T-helper 2 cell (primary cell): ENCODE data around the gene POTEM.
"Not testable (repeated sequence)": the region's sequence is repeated elsewhere in the genome, so short reads cannot be mapped to it uniquely, and the experiment has no call there.

Experiments
- DNase-seq, 5 experiments: peaks; one replicate each; pipeline versions ENCODE4 v3.0.0 to v3.0.0-alpha.2; 2012 to 2022
- total RNA-seq, 2 donors: gene quantifications; one replicate each; lab custom pipeline; 2026; lab: John Stamatoyannopoulos, UW

POTEM gene
- total RNA-seq: 0 reads per million in 2 donors

- DNase-seq: not testable (repeated sequence)
Observed at GRCh38 chr14:18967134-18967533, at the start of gene POTEM. TSS of gene POTEM (plus strand) at chr14:18967434. CDS start at chr14:18967486, 52 bp downstream.

- not testable (repeated sequence) for DNase-seq
Observed at GRCh38 chr14:18918345-18918744, 48.9 kb upstream of the POTEM start.

- DNase-seq: not testable (repeated sequence)
Observed at GRCh38 chr14:18920052-18920451, 47.2 kb upstream of the POTEM start.

DNA sequence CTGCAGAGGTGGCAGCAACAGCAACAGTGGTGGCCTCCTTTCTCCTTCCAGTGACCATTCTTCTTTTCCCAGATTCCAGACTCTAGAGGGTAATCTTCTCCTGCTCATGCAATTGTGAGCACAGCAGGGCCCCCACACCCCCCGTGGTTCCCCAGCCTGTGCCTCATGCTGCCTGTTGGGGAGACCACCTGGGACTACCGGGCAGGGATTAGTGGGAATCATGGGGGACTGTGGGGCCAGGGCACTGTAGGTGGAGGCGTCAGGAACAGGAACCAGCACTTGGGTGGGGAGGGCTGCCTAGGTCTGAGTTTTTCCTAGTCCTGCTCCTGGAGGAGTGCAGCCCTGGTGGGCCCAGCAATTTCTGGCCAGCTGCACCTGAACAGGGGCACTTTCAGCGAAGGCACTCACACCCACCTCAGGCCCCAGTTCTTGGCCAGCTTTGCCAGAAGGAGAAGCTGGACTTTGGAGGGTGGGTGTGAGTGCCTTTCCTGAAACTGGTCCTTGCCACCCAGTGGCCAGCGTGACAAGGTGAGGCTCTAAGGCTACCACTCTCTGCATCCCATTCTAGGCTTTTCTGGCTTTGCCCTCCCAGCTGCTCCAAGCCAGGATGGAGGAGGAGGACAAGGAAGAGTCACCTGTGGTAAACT, 46.1 kb upstream of the POTEM start:
- DNase-seq: not testable (repeated sequence)

DNA sequence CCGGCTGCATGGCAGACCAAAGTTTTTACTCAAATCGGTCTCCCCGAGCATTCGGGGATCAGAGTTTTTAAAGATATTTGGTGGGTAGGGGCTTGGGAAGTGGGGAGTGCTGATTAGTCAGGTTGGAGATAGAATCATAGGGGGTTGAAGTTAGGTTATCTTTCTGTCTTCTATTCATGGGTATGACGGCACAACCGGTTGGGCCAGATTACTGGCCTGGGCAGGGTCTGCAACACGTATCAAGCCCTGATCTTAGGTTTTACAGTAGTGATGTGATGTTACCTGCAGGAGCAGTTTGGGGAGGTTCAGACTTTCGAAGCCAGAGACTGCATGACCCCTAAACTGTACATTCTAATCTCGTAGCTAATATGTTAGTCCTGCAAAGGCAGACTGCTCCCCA, 30.4 kb upstream of the POTEM start:
- not testable (repeated sequence) for DNase-seq

DNA sequence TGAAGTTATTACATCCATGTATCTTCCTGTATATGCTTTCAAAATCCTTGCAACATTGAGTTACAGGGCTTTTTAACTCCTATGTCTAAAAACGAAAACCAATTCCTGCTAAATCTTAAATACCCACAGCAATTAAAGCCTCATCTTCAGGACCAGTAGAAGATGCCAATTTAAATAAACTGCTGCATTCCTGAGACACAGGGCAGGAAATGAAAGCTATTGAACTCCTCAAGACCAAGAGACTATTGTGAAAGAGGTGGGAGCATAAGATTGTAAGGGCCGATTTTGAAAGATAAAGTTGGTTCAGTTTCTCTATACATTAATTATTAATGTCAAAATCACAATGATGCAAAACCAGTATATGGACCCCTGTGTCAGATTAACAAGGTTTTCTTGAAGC, 28.5 kb upstream of the POTEM start:
- DNase-seq: not testable (repeated sequence)

DNA sequence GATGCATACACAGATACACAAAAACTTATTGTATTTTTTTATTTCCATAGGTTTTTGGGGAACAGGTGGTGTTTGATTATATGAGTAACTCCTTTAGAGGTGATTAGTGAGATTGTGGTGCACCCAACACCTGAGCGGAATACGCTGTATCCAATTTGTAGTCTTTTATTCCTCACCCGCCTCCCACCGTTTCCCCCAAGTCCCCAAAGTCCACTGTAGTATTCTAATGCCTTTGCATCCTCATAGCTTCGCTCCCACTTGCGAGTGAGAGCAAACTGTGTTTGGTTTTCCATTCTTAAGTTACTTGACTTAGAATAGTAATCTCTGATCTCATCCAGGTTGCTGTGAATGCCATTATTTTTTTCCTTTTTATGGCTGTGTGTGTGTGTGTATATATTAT, 17.3 kb upstream of the POTEM start:
- DNase-seq: not testable (repeated sequence)

DNA sequence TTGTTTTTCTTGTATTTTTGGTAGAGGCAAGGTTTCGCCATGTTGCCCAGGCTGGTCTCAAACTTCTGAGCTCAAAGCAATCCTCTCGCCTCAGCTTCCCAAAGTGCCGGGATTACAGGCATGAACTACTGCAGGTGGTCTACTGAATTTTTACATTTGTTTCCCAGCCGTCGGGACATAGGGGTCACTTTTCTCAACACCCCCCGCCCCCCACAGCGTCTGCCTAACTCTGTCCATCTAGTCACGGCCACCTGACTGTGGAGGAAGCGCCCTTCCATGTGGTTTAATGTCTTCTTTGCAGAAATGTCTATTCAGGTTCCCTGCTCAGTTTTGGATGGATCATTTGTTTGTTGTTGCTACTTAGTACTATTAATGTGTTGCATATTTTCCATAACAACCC, 14.1 kb upstream of the POTEM start:
- DNase-seq: not testable (repeated sequence)

- DNase-seq: not testable (repeated sequence)
Observed at GRCh38 chr14:18955816-18956215, 11.4 kb upstream of the POTEM start.

- not testable (repeated sequence) for DNase-seq
Observed at GRCh38 chr14:18961576-18961975, 5.7 kb upstream of the POTEM start.

DNA sequence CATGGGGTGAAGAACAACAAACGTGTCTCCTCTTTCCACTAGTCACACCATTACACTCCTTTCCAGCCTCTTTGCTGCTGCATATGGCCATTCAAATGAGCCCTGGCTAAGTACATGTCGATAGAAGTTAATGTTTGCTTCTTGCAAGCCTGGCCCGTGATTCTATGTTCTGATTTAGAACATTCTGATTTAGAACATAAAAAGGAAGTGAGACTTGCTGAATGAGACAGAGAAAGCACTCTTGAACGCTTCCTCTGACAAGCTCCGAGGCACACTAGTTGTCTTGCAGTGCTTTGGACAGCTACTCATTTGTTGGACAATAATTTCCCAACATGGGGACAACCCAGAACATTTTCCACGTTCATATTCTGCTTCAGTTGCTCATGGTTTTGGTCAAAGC, 5.1 kb upstream of the POTEM start:
- not testable (repeated sequence) for DNase-seq

GRCh38 chr14:18963276-18963675, 4.0 kb upstream of the POTEM start:
- DNase-seq: not testable (repeated sequence)

GRCh38 chr14:18964878-18965277, 2.4 kb upstream of the POTEM start:
- DNase-seq: not testable (repeated sequence)

- DNase-seq: not testable (repeated sequence)
Observed at GRCh38 chr14:19002566-19002965, 35.3 kb downstream of the POTEM start.

- not testable (repeated sequence) for DNase-seq
Observed at GRCh38 chr14:19006490-19006889, 39.3 kb downstream of the POTEM start.

DNA sequence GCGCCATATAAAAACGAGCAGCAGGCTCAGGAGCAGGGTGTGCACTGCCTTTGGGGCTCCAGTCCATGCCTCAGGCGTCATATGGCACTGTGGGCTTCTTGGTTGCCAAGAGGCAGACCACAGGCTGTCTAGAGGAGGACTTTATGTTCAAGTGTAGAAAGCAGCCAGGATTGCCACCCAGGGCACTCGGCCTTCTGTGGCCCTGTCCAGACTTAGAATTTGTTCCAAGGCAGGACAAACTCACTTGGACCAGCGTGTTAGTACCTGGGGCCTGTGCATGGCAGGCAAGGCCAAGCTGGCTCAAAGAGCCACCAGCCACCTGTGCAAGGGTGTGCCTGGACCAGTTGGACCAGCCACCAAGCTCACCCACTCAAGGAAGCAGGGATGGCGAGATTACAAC, 40.4 kb downstream of the POTEM start:
- not testable (repeated sequence) for DNase-seq

DNA sequence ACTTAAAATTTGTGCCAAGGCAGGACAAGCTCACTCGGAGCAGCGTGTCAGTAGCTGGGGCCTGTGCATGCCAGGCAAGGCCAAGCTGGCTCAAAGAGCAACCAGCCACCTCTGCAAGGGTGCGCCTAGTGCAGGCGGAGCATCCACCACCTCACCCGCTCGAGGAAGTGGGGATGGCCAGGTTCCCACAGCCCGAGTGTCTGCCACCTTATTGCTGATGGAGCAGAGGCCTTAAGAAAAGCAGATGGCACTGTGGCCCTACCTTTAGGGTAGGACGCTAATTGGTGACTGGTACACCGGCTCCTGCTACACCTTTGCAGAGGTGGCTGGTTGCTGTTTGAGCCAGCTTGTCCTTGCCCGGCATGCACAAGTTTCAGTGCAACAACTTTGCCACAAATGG, 43.8 kb downstream of the POTEM start:
- not testable (repeated sequence) for DNase-seq

- DNase-seq: peak in 1 of 5 experiments; percentile 1
Observed at GRCh38 chr14:19011703-19012102, 44.5 kb downstream of the POTEM start.

DNA sequence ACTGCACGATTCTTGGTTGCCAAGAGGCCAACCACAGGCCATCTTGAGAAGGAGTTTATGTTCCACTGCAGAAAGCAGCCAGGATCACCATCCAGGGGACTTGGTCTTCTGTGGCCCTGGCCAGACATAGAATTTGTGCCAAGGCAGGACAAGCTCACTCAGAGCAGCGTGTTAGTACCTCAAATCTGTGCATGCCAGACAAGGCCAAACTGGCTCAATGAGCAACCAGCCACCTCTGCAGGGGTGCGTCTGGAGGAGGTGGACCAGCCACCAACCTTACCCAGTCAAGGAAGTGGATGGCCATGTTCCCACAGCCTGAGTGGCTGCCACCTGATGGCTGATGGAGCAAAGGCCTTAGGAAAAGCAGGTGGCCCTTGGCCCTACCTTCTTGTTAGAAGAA, 48.0 kb downstream of the POTEM start:
- not testable (repeated sequence) for DNase-seq

DNA sequence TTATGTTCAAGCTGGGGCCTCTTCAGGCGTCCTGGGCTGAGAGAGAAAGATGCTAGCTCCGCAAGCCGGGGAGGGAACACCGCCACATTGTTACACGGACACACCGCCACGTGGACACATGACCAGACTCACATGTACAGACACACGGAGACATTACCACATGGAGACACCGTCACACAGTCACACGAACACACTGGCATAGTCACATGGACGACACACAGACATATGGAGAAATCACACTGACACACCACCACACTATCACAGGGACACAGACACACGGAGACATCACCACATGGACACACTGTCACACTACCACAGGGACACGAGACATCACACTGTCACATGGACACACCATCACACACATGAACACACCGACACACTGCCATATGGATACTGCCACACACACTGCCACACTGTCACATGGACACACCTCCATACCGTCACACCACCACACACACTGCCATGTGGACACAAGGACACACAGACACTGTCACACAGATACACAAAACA, 57.9 kb downstream of the POTEM start:
- DNase-seq: not testable (repeated sequence)

DNA sequence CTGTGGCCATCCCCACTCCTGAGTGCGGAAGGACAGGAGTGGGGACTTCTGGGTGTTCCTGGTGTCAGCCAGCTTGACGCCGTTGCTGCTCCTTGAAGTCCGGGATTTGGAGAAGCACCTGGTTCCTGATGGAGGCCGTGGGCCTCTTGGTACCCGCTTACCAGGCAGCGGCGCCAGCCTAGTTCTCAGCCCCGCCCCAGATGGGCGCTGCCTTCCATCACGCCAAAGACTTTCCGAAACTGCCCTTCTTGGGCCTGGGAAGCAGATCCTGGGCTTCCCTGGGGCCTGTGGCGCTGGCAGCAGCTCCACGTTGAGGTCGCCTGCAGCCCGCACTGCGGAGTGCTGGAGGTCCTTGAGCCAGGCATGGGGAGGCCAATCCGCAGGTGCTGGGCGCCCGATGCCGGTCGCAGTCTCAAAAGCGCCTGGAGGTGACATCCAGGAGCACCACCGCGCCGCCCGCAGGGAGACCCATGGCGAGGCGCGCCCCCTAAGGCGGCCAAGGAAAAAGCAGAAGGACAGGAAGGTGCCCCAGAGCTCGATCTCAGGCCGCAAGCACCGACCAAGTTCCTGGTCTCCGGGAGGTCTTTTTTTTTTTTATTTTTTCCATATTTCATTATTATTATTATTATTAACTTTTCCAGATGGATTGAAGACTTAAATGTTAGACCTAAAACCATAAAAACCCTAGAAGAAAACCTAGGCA, 59.6 kb downstream of the POTEM start:
- DNase-seq: not testable (repeated sequence)

- DNase-seq: not testable (repeated sequence)
Observed at GRCh38 chr14:19027895-19028294, 60.7 kb downstream of the POTEM start.

DNA sequence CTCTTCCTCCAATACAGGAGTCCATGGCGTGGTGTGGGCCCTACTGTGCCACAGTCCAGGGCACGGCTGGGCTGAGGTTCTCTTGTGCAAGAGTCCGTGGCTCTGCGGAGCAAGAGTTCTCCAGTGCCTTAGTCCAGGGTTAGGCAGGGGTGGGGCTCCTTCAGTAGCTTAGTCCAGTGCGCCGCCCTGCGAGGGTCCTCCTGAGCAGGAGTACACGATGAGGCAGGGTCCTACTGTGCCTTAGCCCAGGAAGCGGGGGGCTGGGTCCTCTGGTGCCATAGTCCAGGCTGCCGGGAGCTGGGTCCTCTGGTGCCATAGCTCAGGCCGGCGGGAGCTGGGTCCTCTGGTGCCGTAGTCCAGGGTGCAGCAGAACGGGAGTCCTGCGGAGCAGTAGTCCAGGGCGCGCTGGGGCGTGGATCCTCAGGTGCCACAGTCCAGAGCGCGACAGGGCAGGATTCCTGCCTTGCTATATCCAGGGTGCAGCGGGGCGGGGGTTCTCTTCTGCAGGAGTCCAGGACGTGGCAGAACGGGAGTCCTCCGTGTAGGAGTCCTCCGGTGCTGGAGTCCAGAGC, 69.7 kb downstream of the POTEM start:
- not testable (repeated sequence) for DNase-seq
